Eye (tissue), 1 donor: ENCODE results near the gene TMC1.

Source experiments
- DNase-seq: peaks from one replicate; pipeline ENCODE4 v3.0.0-alpha.2; 2015

TMC1 gene

GRCh38 chr9:72576087-72576486, 54.7 kb downstream of the TMC1 start:
- DNase-seq: no peak

- no peak for DNase-seq
Observed at GRCh38 chr9:72577212-72577753, 55.9 kb downstream of the TMC1 start.

GRCh38 chr9:72579190-72579589, 57.8 kb downstream of the TMC1 start:
- DNase-seq: no peak

GRCh38 chr9:72579880-72580550, 58.6 kb downstream of the TMC1 start:
- DNase-seq: no peak

GRCh38 chr9:72581694-72582093, 60.3 kb downstream of the TMC1 start:
- DNase-seq: no peak

GRCh38 chr9:72583370-72583769, 62.0 kb downstream of the TMC1 start:
- no peak for DNase-seq

- no peak for DNase-seq
Observed at GRCh38 chr9:72586388-72587130, 65.2 kb downstream of the TMC1 start.

- no peak for DNase-seq
Observed at GRCh38 chr9:72588336-72588735, 66.9 kb downstream of the TMC1 start.

GRCh38 chr9:72589667-72590521, 68.5 kb downstream of the TMC1 start:
- peak; percentile 13 for DNase-seq

GRCh38 chr9:72590824-72591223, 69.4 kb downstream of the TMC1 start:
- DNase-seq: no peak

- DNase-seq: peak; percentile 81
Observed at GRCh38 chr9:72592502-72593403, 71.3 kb downstream of the TMC1 start.

GRCh38 chr9:72596451-72597180, 75.2 kb downstream of the TMC1 start:
- no peak for DNase-seq

GRCh38 chr9:72597181-72597517, 75.7 kb downstream of the TMC1 start:
- no peak for DNase-seq

GRCh38 chr9:72597601-72598000, 76.2 kb downstream of the TMC1 start:
- no peak for DNase-seq

GRCh38 chr9:72598639-72599038, 77.2 kb downstream of the TMC1 start:
- DNase-seq: no peak

- no peak for DNase-seq
Observed at GRCh38 chr9:72599874-72600534, 78.6 kb downstream of the TMC1 start.

GRCh38 chr9:72600671-72601070, 79.3 kb downstream of the TMC1 start:
- DNase-seq: no peak

GRCh38 chr9:72601615-72602014, 80.2 kb downstream of the TMC1 start:
- no peak for DNase-seq

GRCh38 chr9:72612449-72612848, 91.0 kb downstream of the TMC1 start:
- DNase-seq: no peak

- no peak for DNase-seq
Observed at GRCh38 chr9:72614067-72614466, 92.7 kb downstream of the TMC1 start.

- DNase-seq: no peak
Observed at GRCh38 chr9:72615931-72616330, 94.5 kb downstream of the TMC1 start.
